Hepatocyte (in vitro differentiated cells): ENCODE data around the gene KSR2. TPM values are rescaled to one million over a fixed set of nuclear protein-coding genes. Genes with fewer than 3 reads are reported as not detected.

ENCODE experiments used
- DNase-seq: peaks from one replicate; pipeline ENCODE4 v3.0.0-alpha.2; 2016; ENCODE audit warnings: low spot score
- H2AFZ ChIP-seq: fragments of 200-600 bp; sonication (generic); 2 replicates; pipeline ENCODE4 v1.6.0; 2016; ENCODE audit warnings: antibody characterized with exemption, mild to moderate bottlenecking
- H3K27ac ChIP-seq: fragments of 200-600 bp; sonication (generic); 2 replicates; pipeline ENCODE4 v1.5.1; 2016; ENCODE audit warnings: mild to moderate bottlenecking
- H3K27me3 ChIP-seq: fragments of 200-600 bp; sonication (generic); 2 replicates; pipeline ENCODE4 v1.6.1; 2016
- H3K36me3 ChIP-seq: fragments of 200-600 bp; sonication (generic); replicated peaks from 2 replicates; pipeline ENCODE4 v1.5.1; 2016; ENCODE audit warnings: low read depth; ENCODE audit not compliant: insufficient read depth
- H3K4me1 ChIP-seq: fragments of 200-600 bp; sonication (generic); 2 replicates; pipeline ENCODE4 v1.5.1; 2016; ENCODE audit warnings: mild to moderate bottlenecking, moderate library complexity; ENCODE audit not compliant: insufficient read depth
- H3K4me2 ChIP-seq: fragments of 200-600 bp; sonication (generic); 2 replicates; pipeline ENCODE4 v1.6.0; 2016
- H3K4me3 ChIP-seq: fragments of 200-600 bp; sonication (generic); 2 replicates; pipeline ENCODE4 v1.5.1; 2016; ENCODE audit warnings: mild to moderate bottlenecking
- H3K79me2 ChIP-seq: fragments of 200-600 bp; sonication (generic); 2 replicates; pipeline ENCODE4 v1.6.0; 2017; ENCODE audit warnings: mild to moderate bottlenecking
- H3K9me2 ChIP-seq: fragments of 200-600 bp; sonication (generic); replicated peaks from 2 replicates; pipeline ENCODE4 v1.6.0; 2017; ENCODE audit warnings: mild to moderate bottlenecking; ENCODE audit not compliant: insufficient read depth
- H3K9me3 ChIP-seq: fragments of 200-600 bp; sonication (generic); 2 replicates; pipeline ENCODE4 v1.5.1; 2016; ENCODE audit warnings: low read depth, mild to moderate bottlenecking
- H4K20me1 ChIP-seq: fragments of 200-600 bp; sonication (generic); 2 replicates; pipeline ENCODE4 v1.6.0; 2016; ENCODE audit warnings: mild to moderate bottlenecking; ENCODE audit not compliant: insufficient read depth, poor library complexity, severe bottlenecking
- EZH2 ChIP-seq: fragments of 200-600 bp; sonication (generic); IDR thresholded peaks from 2 replicates; pipeline ENCODE4 v1.6.1; 2016; ENCODE audit warnings: antibody characterized with exemption, mild to moderate bottlenecking, borderline replicate concordance
- EZH2phosphoT487 ChIP-seq: fragments of 200-600 bp; sonication (generic); IDR thresholded peaks from one replicate; pipeline ENCODE4 v1.6.1; 2018; ENCODE audit warnings: antibody characterized with exemption, mild to moderate bottlenecking, low read depth, moderate library complexity; ENCODE audit not compliant: unreplicated experiment, severe bottlenecking
- WGBS: methylation state at CpG from one replicate; pipeline ENCODE4 v1.1.6; 2016; ENCODE audit warnings: low lambda C conversion rate; ENCODE audit errors: missing lambda C conversion rate; 5-methylcytosine and 5-hydroxymethylcytosine counted together
- polyA plus RNA-seq: library from polyadenylated mRNA; unstranded; fragments of >200 nt; fragmentation: Nextera tagmentation; extraction: Ambion mirVana; gene quantifications from 2 replicates; pipeline ENCODE4 v1.2.1, GENCODE V29; 2016
- total RNA-seq: library from RNA; depleted of rRNA; stranded (reverse); fragments of >200 nt; gene quantifications from 2 replicates; pipeline ENCODE4 v1.2.3, GENCODE V29; 2014
- TF ChIP-seq, protein P1 (sequence below): fragments of 200-600 bp; sonication (generic); IDR thresholded peaks from 2 replicates; pipeline ENCODE4 v1.5.1; 2016; ENCODE audit warnings: antibody characterized with exemption, mild to moderate bottlenecking; ENCODE audit not compliant: poor library complexity

Gene KSR2
- total and polyA plus RNA-seq, 2 experiments from 2014 or later: 0.37 to 0.46 TPM

- H3K9me3 ChIP-seq: no peaks in the 10 kb centered on the region
- no peak for TF ChIP-seq EZH2phosphoT487
- H3K27me3 ChIP-seq: no peaks in the 10 kb centered on the region
Measured at GRCh38 chr12:117994551-117995438, 26.0 kb upstream of the KSR2 start.

DNA sequence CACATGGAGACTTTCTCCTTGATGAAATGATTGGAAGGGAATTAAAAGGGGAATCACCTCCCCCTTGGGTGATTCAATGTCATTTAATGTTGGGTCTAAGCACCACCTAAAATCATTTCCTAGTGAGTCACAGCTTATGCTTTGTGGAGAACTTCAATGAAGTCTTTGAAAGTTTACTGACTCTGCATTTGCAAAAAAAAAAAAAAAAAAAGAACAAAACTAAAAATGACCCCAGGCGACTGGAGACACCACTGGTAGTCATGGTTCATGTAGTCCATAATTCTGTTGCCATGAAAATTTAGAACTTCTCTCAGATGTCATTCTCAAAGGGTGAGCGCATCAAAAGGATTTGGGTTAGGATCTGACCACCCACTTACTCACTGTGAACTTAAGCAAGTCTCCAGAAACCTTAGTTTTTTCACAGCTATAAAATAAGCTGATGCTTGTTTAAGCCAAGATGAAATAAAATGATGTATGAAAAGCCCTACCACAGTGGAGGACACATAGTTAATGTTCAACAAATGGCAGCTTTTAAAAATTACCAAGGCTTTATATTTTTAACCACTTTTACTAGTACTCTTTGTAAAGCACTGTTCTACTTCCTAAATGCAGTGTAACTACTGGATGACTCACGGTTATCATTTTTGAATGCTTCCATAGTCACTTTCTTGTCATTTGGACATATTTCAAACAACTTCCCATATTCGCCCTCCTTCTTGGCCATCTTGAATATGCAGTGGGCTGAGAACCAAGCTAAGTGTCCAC is 18.1 kb upstream of the KSR2 start:
- Histone ChIP-seq H3K79me2 (no peaks in the 10 kb centered on the region), H2AFZ (no peak overlapping the region), H3K27ac (no peak overlapping the region), H3K9me3 (no peaks in the 10 kb centered on the region), H3K36me3 (no peaks in the 10 kb centered on the region), H3K27me3 (no peaks in the 10 kb centered on the region), H4K20me1 (no peaks in the 10 kb centered on the region), H3K4me2 (no peak overlapping the region), H3K4me1 (no peaks in the 10 kb centered on the region), H3K4me3 (no peak overlapping the region), H3K9me2 (no peaks in the 10 kb centered on the region)
- WGBS: 86% methylated on average over 4 of the region's 4 CpGs
- no peak for TF ChIP-seq EZH2
- TF ChIP-seq, protein P1, sequence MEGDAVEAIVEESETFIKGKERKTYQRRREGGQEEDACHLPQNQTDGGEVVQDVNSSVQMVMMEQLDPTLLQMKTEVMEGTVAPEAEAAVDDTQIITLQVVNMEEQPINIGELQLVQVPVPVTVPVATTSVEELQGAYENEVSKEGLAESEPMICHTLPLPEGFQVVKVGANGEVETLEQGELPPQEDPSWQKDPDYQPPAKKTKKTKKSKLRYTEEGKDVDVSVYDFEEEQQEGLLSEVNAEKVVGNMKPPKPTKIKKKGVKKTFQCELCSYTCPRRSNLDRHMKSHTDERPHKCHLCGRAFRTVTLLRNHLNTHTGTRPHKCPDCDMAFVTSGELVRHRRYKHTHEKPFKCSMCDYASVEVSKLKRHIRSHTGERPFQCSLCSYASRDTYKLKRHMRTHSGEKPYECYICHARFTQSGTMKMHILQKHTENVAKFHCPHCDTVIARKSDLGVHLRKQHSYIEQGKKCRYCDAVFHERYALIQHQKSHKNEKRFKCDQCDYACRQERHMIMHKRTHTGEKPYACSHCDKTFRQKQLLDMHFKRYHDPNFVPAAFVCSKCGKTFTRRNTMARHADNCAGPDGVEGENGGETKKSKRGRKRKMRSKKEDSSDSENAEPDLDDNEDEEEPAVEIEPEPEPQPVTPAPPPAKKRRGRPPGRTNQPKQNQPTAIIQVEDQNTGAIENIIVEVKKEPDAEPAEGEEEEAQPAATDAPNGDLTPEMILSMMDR: no peak
- no peak for TF ChIP-seq EZH2phosphoT487
- DNase-seq: no peak

More at GRCh38 chr12:117994551-117995438, 26.0 kb upstream of the KSR2 start:
- DNase-seq: no peak
- WGBS: 75% methylated on average over 3 of the region's 3 CpGs
- Histone ChIP-seq H2AFZ (no peak overlapping the region), H3K79me2 (no peaks in the 10 kb centered on the region), H3K9me2 (no peaks in the 10 kb centered on the region), H3K27ac (no peak overlapping the region), H3K4me3 (no peak overlapping the region), H3K4me2 (no peak overlapping the region), H3K36me3 (no peaks in the 10 kb centered on the region), H3K4me1 (no peaks in the 10 kb centered on the region), H4K20me1 (no peaks in the 10 kb centered on the region)

- H3K9me2 ChIP-seq: no peaks in the 10 kb centered on the region
- TF ChIP-seq, protein P1: no peak
- no peak for TF ChIP-seq EZH2phosphoT487
- TF ChIP-seq EZH2: no peak
- no peaks in the 10 kb centered on the region for H3K79me2 ChIP-seq
- H3K27me3 ChIP-seq: no peaks in the 10 kb centered on the region
- no peak overlapping the region for H3K4me3 ChIP-seq
- no peak overlapping the region for H2AFZ ChIP-seq
- H3K36me3 ChIP-seq: no peaks in the 10 kb centered on the region
- H3K27ac ChIP-seq: no peak overlapping the region
- no peaks in the 10 kb centered on the region for H3K4me1 ChIP-seq
- no peaks in the 10 kb centered on the region for H3K9me3 ChIP-seq
- no peak for DNase-seq
- H4K20me1 ChIP-seq: no peaks in the 10 kb centered on the region
- H3K4me2 ChIP-seq: no peak overlapping the region
- WGBS: 75% methylated on average over 2 of the region's 2 CpGs
Measured at GRCh38 chr12:117985182-117985581, 16.4 kb upstream of the KSR2 start.

GRCh38 chr12:117981267-117981666 is 12.5 kb upstream of the KSR2 start:
- Histone ChIP-seq H3K4me2 (no peak overlapping the region), H3K4me3 (no peak overlapping the region), H4K20me1 (no peaks in the 10 kb centered on the region), H3K9me2 (no peaks in the 10 kb centered on the region), H3K27ac (no peak overlapping the region), H3K79me2 (no peaks in the 10 kb centered on the region), H3K36me3 (no peaks in the 10 kb centered on the region), H3K4me1 (no peaks in the 10 kb centered on the region), H3K27me3 (no peaks in the 10 kb centered on the region), H3K9me3 (no peaks in the 10 kb centered on the region), H2AFZ (no peak overlapping the region)
- TF ChIP-seq, protein P1: no peak
- TF ChIP-seq EZH2phosphoT487: no peak
- no peak for TF ChIP-seq EZH2
- 84% methylated on average over 5 of the region's 5 CpGs for WGBS
- DNase-seq: no peak
